Activated T-helper 1 cell treated with anti-CD3 and anti-CD28 coated beads, Interleukin-2, amount 50 U/mL, for 16 hours (primary cell): Measurements from ENCODE around the gene ZSCAN31.
A peak's percentile ranks its signal among the peaks of the same experiment; 100 is the strongest.

Source experiments
- DNase-seq, 2 donors: peaks; one replicate each; pipeline ENCODE4 v3.0.0-alpha.2; 2020; ENCODE audit warnings: low read depth in 1 of 2, low spot score in 1 of 2

Gene ZSCAN31

DNA sequence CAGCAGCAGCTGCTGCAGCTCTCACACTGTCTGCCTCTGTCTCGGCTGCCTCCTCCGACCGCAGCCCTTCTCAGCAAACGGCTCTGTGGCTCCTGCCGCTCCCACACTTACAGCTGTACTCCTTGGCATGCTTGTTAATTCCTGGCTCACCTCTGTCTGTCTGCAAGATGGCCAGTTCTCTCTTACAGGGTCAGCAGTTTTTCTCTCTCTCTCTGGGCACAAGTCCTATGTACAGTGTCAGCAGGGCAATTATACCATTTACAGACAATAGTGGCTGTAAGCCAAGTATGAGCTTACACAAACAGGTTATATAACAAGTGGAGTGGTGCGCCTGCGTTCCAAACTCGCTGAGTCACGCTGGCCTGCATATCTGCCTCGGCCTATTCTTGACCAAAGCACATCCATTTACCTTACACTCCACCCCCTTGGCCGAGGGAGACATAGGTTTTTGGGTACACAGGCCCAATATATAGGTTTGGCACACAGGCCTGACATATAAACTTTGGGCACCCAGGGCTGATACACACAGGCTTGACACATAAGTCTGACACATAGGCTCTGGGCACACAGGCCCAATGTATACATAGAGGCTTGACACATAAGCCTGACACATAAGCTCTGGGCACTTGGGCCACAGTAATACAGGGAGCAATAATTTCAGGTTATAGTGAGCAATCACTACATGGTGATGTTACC, 18.2 kb upstream of the ZSCAN31 start:
- no peak for DNase-seq

DNA sequence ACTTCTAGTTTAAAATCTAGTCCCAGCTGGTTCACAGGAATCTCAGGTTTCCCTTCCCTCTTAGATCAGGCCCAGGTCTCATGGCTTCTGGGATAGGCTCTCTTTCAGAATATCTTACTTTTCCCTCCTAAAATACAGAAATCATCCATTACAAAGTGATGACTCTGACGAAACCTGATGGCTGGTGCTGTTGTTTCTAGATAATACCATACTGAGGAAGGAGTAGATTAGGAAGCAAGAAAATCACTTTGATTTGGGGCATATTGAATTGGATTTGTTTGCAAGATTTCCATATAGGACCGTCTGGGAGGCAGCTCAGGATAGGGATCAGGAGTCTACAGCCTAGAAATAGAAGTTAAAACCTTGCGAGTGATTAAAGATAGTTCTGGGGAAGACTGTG, 17.4 kb upstream of the ZSCAN31 start:
- no peak for DNase-seq

- DNase-seq = no peak
Measured at GRCh38 chr6:28351493-28351925, 15.6 kb upstream of the ZSCAN31 start.

DNA sequence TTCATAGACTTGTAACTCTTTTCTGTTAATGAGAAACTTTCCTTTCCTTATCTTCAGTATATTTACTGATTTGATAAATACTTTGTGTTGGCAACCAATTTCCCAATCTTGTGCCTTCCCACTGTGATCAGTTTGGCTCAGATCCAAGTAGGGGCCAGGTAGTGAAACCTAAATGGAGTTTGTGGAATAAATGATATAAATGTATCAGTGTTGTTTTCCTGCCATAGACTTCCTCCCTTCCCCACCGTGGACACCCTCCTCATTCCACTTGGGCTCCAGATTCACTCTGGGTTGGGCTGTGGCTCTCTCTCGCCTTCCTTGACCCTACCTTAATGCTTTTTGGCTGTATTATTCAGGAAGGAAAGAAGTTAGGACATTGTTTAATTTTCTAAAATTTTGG, 15.1 kb upstream of the ZSCAN31 start:
- no peak for DNase-seq

DNA sequence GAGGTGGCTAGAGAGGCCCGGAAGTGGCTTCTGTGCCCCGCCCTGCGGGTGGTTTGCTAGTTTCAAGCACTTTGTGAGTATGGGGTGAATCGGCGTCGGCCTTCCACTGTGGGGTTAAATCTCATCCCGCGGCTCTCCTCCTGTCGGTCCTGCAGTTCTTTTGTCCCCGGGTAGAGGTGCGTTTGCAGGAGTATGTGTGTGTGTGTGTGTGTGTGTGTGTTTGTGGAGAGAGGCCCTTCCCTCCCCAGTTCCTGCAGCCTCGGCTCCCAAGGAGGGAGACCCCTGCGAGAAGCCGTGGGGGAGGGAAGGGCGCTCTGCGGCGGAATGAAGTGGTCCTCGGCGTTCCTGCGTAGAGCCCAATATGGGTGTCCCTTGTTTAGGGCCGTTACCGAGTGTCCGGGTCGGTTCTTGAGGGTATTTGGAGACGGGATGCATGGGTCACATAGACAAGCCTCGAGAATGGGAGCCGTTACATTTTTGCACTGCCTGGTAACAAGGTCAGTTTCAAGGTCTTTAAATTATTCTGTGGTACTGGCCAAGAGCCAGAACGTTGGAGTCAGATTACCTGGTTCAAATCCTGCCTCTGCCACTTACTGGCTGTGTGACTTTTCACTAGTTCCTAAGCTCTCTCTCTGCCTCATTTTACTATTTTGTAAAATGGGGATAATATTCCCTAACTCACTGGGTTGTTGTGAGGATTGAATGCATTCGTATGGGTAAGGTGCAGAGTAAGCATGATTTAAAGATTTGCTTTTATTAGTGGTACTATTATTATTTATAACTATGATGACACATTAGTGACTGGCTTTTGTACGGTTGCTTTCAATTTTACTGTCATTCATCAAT, 14.2 kb upstream of the ZSCAN31 start, which contains the start of gene ZKSCAN3:
TSS of gene ZKSCAN3 (plus strand) at position 56 of the 846 bp plus-strand sequence. CDS start 9,640 bp downstream, outside the sequence.
- peak; percentile 67 to 72 for DNase-seq

GRCh38 chr6:28349344-28349891, 13.5 kb upstream of the ZSCAN31 start:
- DNase-seq = no peak

- no peak for DNase-seq
Measured at GRCh38 chr6:28347119-28347518, 11.2 kb upstream of the ZSCAN31 start.

DNA sequence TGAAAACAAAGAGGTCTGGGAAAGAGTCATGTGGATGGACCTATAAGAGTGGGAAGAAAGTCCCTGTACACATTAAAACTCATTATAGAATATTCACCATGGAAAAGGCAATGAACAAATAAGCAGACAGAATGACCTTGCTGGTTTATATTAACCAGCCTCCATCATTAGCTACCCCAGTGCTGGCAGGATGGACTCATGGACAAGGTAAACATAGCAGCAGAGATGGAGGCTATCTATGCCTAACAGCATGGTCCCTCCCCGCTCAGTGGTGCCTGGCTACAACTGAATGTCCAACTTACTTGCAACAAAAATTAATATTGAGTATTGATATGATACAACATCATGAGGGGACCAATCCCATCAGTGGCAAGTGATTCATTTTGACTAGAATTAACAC, 9.3 kb upstream of the ZSCAN31 start:
- DNase-seq = no peak

- DNase-seq = no peak
Measured at GRCh38 chr6:28343898-28344677, 8.1 kb upstream of the ZSCAN31 start.

- no peak for DNase-seq
Measured at GRCh38 chr6:28340310-28341095, 4.6 kb upstream of the ZSCAN31 start.

DNA sequence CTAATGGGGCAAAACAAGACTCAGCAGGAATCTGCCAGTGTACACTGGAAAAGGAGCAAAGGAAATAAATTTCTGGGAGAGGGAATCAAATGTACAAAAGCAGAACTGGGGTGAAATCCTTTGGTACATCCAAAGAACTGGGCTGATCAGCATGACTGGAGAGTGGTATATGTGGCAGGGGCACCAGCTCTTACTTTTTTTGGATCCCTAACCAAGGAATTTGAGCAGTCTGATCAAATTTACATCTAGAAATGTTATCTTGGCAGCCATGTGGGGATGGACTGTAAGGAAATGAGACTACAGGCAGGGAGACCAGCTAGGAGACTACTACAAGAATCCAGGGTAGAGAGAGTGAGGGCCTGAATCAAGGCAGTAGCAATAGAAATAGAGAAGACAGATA, 1.2 kb upstream of the ZSCAN31 start:
- no peak for DNase-seq

DNA sequence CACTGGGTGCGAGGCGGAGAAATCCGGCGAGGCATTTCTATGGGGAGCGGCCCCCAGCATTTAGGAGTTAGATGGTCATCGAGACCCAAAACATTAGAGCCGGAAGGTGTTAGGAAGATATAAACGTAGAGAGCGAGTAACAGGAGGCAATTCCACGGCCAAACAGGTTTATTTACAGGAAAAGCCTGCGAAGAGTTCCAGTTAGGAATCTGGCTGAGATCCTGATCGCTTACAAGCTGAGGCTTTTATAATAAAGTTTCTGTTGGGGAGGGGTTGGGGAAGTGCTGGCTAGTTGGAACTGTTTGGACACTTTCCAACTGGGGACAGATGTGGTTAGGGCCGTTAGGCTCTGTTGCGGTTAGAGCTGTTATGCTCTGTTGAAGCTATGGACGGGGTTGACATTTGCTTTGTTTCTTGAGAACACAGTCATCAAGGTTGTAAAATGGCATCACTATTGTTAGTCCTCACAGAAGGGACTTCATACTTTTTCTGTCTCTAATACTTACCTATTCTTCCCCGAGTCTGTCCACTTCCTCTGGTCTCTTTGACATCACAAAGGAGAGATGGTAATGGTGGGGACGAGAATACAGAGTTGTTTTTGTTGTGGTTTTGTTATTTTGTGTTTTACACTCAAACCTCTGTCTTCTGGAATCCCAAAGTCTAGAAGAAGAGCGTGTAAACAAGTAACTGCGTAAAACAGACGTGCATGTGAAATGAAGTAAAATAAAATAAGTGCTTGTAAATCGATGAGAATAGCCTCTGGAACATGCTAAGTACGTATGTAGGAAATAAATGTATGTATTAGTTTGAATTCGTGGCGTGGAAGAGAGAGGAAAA, 554 bp upstream of the ZSCAN31 start:
- DNase-seq = no peak

- no peak for DNase-seq
Measured at GRCh38 chr6:28335040-28335563, 846 bp downstream of the ZSCAN31 start.

DNA sequence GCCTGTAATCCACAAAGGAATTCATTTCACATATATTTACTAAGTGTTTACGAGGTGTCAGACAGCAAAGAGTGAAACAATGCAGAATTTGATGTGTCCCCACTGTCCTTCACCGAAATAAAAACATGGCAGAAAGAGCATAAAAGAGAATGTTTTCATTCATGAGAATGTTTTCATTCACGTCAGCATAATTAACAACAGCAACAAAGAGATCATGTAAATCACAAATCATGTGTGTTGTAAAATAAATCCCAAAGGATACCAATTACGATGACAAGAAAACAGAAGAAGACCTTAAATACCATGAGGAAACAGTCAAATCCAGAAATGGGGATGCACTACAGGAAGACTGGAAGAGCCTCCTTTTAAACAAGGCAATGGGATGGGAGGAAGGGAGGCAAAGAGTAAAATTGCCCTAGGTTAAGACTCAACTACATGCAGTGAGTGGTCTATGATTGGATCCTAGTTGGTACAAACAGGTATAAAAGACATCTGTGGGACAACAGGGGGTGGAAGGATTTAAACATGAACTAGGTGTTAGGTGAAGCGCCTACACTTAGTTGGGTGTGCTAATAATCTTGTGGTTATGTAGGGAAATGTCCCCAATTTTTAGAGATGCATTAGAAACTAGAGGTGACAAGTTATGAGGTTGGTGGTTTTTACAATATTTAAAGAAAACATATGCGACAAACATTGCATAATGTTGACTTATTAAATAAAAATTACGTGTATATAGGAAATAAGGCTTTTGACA, 1.5 kb downstream of the ZSCAN31 start:
- no peak for DNase-seq

DNA sequence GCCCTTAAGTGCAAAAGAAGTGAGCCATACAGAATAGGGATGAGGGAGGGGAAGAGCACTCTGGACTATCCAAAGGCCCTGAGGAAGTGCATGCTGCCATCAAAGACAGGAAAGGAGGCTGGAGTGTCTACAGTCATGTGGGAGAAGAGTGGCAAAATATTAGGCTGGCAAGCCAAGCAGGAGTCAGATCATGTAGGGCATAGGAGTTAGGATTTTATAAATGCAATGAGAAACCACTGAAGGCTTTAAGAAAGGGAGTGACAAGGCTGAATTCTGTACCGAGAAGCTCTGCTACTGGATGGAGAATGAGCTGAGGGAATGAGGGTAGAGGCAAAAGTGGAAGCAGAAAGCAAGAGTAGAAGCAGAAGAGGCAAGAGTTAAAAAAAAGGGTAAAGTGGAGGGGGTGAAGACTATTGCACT, 2.3 kb downstream of the ZSCAN31 start:
- DNase-seq = no peak

GRCh38 chr6:28333047-28333446, 2.9 kb downstream of the ZSCAN31 start:
- no peak for DNase-seq

GRCh38 chr6:28330041-28330440, 5.9 kb downstream of the ZSCAN31 start:
- DNase-seq = no peak

DNA sequence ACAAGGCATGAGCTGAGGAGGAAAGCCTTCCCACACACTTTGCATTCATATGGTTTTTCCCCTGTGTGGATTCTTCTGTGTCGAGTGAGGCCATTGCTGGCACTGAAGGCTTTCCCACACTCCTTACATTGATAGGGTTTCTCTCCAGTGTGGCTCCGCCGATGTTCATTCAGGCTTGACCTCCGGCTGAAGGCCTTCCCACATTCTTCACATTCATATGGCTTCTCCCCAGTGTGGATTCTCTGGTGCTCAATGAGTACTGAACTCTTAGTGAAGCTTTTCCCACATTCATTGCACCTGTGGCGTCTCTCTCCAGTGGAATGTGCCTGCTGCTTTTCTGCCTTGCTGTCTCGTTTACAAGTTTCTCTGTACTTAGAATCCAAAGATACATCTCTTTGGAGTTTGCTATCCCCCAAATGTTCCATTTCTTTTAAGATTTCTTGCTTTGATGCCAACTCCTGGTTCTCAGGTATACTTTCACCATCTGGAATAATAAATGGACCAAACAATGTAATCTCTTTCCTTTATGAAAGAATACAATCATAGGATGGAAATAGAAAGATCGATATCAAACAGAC, 9.5 kb downstream of the ZSCAN31 start:
- DNase-seq = no peak
